Measurements from ENCODE around the gene PDZRN3.

Gene PDZRN3

DNA sequence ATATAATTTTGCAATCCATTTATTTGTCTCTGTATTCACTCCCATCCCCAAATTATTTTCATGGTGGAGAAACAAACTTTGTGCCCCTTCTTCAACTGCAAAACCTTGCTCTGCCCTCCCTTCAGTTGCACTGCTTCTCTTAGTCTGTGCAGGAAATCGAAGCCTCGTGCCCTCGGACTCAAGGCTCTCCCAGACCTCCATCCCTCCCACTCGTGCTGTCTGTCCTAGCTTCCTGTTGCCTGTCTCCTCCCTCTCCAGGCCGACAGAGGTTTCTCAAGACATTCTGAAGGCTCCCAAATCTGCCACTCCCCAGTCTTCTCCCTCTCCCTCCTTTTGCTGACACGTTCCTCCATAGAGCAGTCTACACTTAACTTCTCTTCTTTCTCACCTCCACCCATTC lies 177.6 kb downstream of the PDZRN3 start:
- TF ChIP-seq, protein P1, sequence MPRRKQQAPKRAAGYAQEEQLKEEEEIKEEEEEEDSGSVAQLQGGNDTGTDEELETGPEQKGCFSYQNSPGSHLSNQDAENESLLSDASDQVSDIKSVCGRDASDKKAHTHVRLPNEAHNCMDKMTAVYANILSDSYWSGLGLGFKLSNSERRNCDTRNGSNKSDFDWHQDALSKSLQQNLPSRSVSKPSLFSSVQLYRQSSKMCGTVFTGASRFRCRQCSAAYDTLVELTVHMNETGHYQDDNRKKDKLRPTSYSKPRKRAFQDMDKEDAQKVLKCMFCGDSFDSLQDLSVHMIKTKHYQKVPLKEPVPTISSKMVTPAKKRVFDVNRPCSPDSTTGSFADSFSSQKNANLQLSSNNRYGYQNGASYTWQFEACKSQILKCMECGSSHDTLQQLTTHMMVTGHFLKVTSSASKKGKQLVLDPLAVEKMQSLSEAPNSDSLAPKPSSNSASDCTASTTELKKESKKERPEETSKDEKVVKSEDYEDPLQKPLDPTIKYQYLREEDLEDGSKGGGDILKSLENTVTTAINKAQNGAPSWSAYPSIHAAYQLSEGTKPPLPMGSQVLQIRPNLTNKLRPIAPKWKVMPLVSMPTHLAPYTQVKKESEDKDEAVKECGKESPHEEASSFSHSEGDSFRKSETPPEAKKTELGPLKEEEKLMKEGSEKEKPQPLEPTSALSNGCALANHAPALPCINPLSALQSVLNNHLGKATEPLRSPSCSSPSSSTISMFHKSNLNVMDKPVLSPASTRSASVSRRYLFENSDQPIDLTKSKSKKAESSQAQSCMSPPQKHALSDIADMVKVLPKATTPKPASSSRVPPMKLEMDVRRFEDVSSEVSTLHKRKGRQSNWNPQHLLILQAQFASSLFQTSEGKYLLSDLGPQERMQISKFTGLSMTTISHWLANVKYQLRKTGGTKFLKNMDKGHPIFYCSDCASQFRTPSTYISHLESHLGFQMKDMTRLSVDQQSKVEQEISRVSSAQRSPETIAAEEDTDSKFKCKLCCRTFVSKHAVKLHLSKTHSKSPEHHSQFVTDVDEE (CRISPR knock-in tag; IDR thresholded peaks at IDR 0.05) = no peak
- TF ChIP-seq ZFP3 (CRISPR knock-in tag; IDR thresholded peaks at IDR 0.05) (no peak), ARNTL (CRISPR knock-in tag; IDR thresholded peaks at IDR 0.05; ENCODE audit: borderline replicate concordance, low read depth) (no peak), ZNF70 (CRISPR knock-in tag; IDR thresholded peaks at IDR 0.05) (no peak), ZNF8 (CRISPR knock-in tag; IDR thresholded peaks at IDR 0.05) (no peak), TCF4 (CRISPR knock-in tag; IDR thresholded peaks at IDR 0.05; ENCODE audit: borderline replicate concordance) (no peak), ZNF565 (CRISPR knock-in tag; conservative IDR thresholded peaks at IDR 0.05; ENCODE audit: low read depth) (no peak), PATZ1 (CRISPR knock-in tag; IDR thresholded peaks at IDR 0.05; ENCODE audit: borderline replicate concordance) (no peak)
- TF ChIP-seq, protein P2, sequence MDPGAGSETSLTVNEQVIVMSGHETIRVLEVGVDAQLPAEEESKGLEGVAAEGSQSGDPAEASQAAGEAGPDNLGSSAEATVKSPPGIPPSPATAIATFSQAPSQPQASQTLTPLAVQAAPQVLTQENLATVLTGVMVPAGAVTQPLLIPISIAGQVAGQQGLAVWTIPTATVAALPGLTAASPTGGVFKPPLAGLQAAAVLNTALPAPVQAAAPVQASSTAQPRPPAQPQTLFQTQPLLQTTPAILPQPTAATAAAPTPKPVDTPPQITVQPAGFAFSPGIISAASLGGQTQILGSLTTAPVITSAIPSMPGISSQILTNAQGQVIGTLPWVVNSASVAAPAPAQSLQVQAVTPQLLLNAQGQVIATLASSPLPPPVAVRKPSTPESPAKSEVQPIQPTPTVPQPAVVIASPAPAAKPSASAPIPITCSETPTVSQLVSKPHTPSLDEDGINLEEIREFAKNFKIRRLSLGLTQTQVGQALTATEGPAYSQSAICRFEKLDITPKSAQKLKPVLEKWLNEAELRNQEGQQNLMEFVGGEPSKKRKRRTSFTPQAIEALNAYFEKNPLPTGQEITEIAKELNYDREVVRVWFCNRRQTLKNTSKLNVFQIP (CRISPR knock-in tag; IDR thresholded peaks at IDR 0.05; ENCODE audit: borderline replicate concordance, low read depth) = no peak
- ATAC-seq = no peak

- no peak for TF ChIP-seq ZFP3 (CRISPR knock-in tag; IDR thresholded peaks at IDR 0.05)
- TF ChIP-seq, protein P2 (CRISPR knock-in tag; IDR thresholded peaks at IDR 0.05; ENCODE audit: borderline replicate concordance, low read depth) = no peak
- TF ChIP-seq ESRRG (CRISPR knock-in tag; IDR thresholded peaks at IDR 0.05) = no peak
- no peak for TF ChIP-seq ZNF565 (CRISPR knock-in tag; conservative IDR thresholded peaks at IDR 0.05; ENCODE audit: low read depth)
- TF ChIP-seq CSRNP3 (CRISPR knock-in tag; IDR thresholded peaks at IDR 0.05) = no peak
- TF ChIP-seq GLIS3 (CRISPR knock-in tag; IDR thresholded peaks at IDR 0.05) = no peak
- no peak for TF ChIP-seq RARB (CRISPR knock-in tag; IDR thresholded peaks at IDR 0.05)
- TF ChIP-seq SNAI2 (CRISPR knock-in tag; IDR thresholded peaks at IDR 0.05) = no peak
- TF ChIP-seq, protein P1 (CRISPR knock-in tag; IDR thresholded peaks at IDR 0.05) = no peak
- no peak for TF ChIP-seq OSR1 (CRISPR knock-in tag; IDR thresholded peaks at IDR 0.05)
- no peak for TF ChIP-seq ZNF70 (CRISPR knock-in tag; IDR thresholded peaks at IDR 0.05)
- TF ChIP-seq PATZ1 (CRISPR knock-in tag; IDR thresholded peaks at IDR 0.05; ENCODE audit: borderline replicate concordance) = no peak
- TF ChIP-seq, protein P3, sequence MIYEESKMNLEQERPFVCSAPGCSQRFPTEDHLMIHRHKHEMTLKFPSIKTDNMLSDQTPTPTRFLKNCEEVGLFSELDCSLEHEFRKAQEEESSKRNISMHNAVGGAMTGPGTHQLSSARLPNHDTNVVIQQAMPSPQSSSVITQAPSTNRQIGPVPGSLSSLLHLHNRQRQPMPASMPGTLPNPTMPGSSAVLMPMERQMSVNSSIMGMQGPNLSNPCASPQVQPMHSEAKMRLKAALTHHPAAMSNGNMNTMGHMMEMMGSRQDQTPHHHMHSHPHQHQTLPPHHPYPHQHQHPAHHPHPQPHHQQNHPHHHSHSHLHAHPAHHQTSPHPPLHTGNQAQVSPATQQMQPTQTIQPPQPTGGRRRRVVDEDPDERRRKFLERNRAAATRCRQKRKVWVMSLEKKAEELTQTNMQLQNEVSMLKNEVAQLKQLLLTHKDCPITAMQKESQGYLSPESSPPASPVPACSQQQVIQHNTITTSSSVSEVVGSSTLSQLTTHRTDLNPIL (CRISPR knock-in tag; IDR thresholded peaks at IDR 0.05; ENCODE audit: low read depth) = no peak
- no peak for TF ChIP-seq ZNF8 (CRISPR knock-in tag; IDR thresholded peaks at IDR 0.05)
- TF ChIP-seq CSDC2 (CRISPR knock-in tag; IDR thresholded peaks at IDR 0.05) = no peak
- TF ChIP-seq ISL1 (CRISPR knock-in tag; IDR thresholded peaks at IDR 0.05) = no peak
- ATAC-seq = no peak
These were observed 178.2 kb downstream of the PDZRN3 start for GRCh38 chr3:73446467-73447110.
